Activated CD8-positive, alpha-beta memory T cell treated with anti-CD3 and anti-CD28 coated beads, Interleukin-2, amount 50 U/mL, for 4 hours (primary cell): ENCODE measurements around the gene KCNAB3.
A peak's percentile ranks its signal among the peaks of the same experiment; 100 is the strongest.
"Not testable (repeated sequence)": the region's sequence is repeated elsewhere in the genome, so short reads cannot be mapped to it uniquely, and the experiment has no call there.

Experiments used
- DNase-seq: peaks from one replicate; pipeline ENCODE4 v3.0.0-alpha.2; 2020

The KCNAB3 gene

GRCh38 chr17:7929158-7930023, at the start of gene KCNAB3:
Gene KCNAB3, minus strand, starts transcription at chr17:7929856. Its CDS starts 421 bp downstream, at chr17:7929435.
- peak; percentile 39 for DNase-seq

DNA sequence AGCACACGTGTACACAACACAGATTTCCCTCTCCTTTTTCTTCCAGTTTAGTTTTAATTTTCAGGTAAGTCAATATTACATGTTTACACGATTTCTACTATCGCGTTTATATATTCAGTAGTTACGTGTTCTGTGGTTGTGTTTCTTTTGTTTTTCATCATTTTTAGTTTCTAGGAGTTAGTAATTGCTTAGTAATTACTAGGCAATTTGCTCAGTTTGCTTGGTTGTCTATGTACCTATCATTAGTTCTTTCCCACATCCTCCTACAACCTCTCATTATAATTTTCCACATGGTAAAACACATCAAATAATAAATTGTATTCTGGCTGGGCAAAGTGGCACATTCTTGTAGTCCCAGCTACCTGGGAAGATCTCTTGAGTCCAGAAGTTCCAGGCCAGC, 48.1 kb upstream of the KCNAB3 start:
- no peak for DNase-seq

- DNase-seq: no peak
Observed at GRCh38 chr17:7977039-7977438, 47.4 kb upstream of the KCNAB3 start.

DNA sequence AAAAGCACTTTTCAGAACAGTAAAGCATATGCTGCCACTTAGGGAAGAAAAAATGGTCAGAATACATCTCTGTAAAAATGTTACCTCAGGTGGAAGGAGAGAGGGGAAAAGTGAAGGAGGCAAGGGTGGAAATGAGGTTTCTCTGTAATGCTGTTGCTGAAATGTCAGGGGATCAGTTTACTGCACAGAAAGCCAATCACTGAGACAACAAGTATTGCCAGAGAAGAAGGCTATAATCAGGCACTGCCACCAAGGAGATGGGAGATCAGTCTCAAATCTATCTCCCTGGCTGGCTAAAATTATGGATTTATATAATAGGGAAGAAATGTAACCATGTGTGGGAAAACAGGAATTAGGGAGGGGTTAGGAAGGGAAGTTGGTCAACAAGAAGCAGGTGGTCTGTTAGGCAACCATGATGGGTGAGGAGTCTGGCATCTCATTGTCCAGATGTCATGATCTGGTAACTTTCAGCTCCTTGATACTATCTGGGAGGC, 45.0 kb upstream of the KCNAB3 start:
- no peak for DNase-seq

GRCh38 chr17:7972131-7972785, 42.6 kb upstream of the KCNAB3 start:
- no peak for DNase-seq

GRCh38 chr17:7971651-7972050, 42.0 kb upstream of the KCNAB3 start:
- no peak for DNase-seq

DNA sequence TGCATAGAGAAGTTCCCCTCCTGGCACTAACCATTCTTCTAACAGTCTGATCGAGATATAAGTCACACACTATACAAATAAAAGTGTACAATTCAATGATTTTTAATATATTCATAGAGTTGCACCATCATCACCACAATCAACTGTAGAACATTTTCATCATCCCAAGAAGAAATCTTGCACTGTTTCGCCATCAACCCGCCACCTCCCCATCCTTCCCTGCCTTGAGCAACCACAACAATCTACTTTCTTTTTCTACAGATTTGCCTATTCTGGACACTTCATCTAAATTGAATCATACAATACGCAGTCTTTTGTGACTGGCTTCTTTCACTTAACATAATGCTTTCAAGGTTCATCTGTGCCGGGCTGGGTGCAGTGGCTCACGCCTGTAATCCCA, 39.8 kb upstream of the KCNAB3 start:
- no peak for DNase-seq

DNA sequence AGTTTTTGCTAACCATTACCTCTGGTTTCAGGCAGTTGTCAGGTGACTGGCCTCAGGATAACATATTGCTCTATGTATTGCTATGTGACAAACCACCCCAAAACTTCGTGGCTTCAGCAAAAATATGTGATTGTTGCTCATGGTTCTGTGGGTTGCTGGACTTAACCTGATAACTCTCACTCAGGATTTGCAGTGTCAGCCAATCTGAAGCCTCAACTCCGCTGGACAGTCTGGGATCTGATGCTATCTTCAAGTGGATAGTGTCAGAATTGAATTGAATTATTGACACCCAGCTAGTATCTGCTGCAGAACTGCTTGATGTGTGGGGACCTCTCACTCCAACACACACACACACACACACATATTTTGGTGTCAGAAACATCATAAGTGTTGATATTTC, 38.1 kb upstream of the KCNAB3 start:
- no peak for DNase-seq

- DNase-seq: no peak
Observed at GRCh38 chr17:7961421-7961820, 31.8 kb upstream of the KCNAB3 start.

GRCh38 chr17:7959503-7960253, 30.0 kb upstream of the KCNAB3 start:
- DNase-seq: no peak

DNA sequence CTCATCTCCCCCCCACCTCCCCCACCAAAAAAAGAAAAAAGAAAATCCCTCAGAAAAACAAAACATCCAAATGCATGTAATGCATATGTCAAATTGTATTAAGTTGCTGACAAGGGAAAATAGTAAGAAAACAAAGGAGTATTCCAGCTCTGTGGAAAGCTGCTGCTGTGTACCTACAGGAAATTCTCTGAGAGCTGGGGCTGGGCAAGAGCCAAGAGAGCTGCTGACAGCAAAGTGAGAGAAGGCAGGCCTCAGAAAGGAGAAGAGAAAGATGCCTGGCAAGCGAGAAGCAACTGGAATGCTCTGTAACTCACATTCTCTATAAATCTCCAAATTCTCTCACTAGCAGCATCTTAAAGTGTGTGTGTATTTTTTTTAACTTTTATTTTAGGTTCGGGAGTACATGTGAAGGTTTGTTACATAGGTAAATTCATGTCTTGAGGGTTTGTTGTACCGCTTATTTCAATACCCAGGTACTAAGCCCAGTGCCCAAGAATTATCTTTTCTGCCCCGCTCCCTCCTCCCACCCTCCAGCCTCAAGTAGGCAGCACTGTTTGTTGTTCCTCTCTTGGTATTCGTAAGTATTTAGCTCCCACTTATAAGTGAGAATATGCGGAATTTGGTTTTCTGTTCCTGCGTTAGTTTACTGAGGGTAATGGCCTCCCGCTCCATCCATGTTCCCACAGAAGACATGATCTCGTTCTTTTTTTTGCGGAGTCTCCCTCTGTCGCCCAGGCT, 26.7 kb upstream of the KCNAB3 start:
- DNase-seq: no peak

GRCh38 chr17:7955414-7956227, 26.0 kb upstream of the KCNAB3 start:
- DNase-seq: no peak

DNA sequence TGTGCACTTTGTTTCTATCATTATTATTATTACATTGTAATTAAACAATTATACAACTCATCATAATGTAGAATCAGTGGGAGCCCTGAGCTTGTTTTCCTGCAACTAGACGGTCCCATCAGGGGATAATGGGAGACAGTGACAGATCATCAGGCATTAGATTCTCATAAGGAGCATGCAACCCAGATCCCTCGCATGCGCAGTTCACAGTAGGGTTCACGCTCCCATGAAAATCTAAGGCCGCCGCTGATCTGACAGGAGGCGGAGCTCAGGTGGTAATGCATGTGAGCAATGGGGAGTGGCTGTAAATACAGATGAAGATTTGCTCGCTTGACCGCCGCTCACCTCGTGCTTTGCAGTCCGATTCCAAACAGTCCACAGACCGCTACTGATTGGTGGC, 23.6 kb upstream of the KCNAB3 start:
- DNase-seq: not testable (repeated sequence)

DNA sequence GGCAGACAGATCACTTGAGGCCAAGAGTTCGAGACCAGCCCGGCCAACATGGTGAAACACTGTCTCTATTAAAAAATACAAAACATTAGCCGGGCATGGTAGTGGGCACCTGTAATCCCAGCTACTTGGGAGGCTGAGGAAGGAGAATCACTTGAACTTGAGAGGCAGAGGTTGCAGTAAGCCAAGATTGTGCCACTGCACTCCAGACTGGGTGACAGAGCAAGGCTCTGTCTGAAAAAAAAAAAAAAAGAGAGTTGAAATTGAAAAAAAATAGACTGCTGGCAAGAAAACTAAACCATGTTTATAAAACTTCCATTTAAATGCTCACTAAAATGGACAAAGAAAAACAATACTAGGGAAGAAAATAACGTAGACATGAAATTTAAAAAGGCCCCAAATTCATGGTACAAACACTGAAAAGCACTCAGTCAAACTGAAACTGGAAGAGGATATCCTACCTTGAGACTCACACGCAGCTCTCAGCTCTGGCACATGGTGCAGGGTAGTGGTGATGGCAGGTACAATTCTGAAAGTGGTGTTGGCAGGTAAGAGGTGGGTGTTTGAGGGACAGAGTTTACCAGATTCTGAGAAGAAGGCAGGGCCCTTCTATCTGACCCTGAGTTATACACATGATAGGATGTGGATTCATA, 21.6 kb upstream of the KCNAB3 start:
- no peak for DNase-seq

DNA sequence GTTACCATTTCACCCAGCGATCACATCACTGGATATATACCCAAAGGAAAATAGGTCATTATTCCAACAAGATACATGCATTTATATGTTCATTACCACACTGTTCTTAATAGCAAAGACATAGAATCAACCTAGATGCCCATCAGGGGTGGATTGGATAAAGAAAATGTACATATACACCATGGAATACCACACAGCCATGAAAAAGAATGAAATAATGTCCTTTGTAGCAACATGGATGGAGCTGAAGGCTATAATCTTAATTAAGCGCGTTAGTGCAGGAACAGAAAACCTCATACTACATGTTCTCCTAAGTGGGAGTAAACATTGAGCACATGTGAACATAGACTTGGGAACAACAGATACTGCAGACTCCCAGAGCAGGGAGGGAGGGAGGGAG, 20.9 kb upstream of the KCNAB3 start:
- DNase-seq: no peak

GRCh38 chr17:7947651-7948050, 18.0 kb upstream of the KCNAB3 start:
- DNase-seq: no peak

GRCh38 chr17:7946441-7946840, 16.8 kb upstream of the KCNAB3 start:
- DNase-seq: no peak

DNA sequence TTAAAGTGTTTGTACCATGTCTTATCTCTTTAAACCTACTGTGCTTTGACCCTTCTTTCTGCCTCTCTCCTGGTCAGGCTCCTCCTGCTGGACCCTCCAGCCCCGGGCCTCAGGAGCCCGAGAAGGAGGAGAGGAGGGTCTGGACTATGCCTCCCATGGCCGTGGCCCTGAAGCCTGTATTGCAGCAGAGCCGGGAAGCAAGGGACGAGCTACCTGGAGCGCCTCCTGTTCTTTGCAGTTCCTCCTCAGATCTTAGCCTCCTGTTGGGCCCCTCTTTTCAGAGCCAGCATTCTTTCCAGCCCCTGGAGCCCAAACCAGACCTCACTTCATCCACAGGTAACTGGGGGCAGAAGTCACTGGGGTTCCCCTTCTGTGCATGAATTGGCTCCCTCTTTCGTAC, 16.0 kb upstream of the KCNAB3 start:
- no peak for DNase-seq

GRCh38 chr17:7944326-7944725, 14.7 kb upstream of the KCNAB3 start:
- no peak for DNase-seq

GRCh38 chr17:7943291-7943690, 13.6 kb upstream of the KCNAB3 start:
- no peak for DNase-seq

DNA sequence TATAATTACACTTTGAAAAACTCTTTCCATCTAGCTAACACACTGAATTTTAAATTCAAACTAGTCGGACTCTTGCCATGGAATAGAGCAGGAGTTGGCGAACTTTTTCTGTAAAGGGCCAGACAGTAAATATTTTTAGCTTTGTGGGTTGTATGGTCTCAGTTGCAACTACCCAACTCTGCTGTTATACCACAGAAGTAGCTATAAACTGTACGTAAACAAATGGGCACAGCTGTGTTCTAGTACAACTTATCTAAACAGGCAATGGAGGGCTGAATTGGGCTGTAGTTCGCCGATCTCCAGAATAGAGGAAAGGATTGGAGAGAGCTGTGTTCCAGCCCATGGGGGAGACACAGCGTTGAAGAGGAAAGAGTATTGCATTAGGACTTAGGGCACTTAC, 11.1 kb upstream of the KCNAB3 start:
- DNase-seq: no peak
